Activated naive CD4-positive, alpha-beta T cell treated with anti-CD3 and anti-CD28 coated beads for 36 hours (primary cell): ENCODE measurements around the gene MYOG. TPM values are rescaled to one million over a fixed set of nuclear protein-coding genes. Genes with fewer than 3 reads are reported as not detected.

Experiments
- CTCF ChIA-PET: fragments of 350-600 bp; sonication (Branson Sonifier 250); formaldehyde crosslinking; loops from one replicate; lab custom pipeline; 2021; ENCODE audit warnings: antibody characterized with exemption; lab: Charles Lee
- DNase-seq: peaks from one replicate; pipeline ENCODE4 v3.0.0-alpha.2; 2020
- H3K27ac Mint-ChIP-seq: one replicate; pipeline ENCODE4 v1.8.0; 2021; ENCODE audit warnings: mild to moderate bottlenecking, mixed read lengths
- H3K27me3 Mint-ChIP-seq: one replicate; pipeline ENCODE4 v1.8.0; 2021; ENCODE audit warnings: low read depth, mixed read lengths
- H3K36me3 Mint-ChIP-seq: one replicate; pipeline ENCODE4 v1.8.0; 2021; ENCODE audit warnings: low read depth, mixed read lengths
- H3K4me1 Mint-ChIP-seq: one replicate; pipeline ENCODE4 v1.8.0; 2021; ENCODE audit warnings: low read depth, mixed read lengths
- H3K4me3 Mint-ChIP-seq: one replicate; pipeline ENCODE4 v1.8.0; 2021; ENCODE audit warnings: mild to moderate bottlenecking, moderate library complexity, mixed read lengths
- H3K9me3 Mint-ChIP-seq: one replicate; pipeline ENCODE4 v1.8.0; 2021; ENCODE audit warnings: mixed read lengths
- intact Hi-C: fragments of 100-400 bp; cut with micrococcal nuclease; formaldehyde crosslinking; loops from one replicate; pipeline ENCODE4 v1.15.1; 2023
- total RNA-seq, 2 experiments: library from RNA; stranded (reverse); gene quantifications; one replicate each; pipeline ENCODE4 v1.2.3, GENCODE V29; 2021

The MYOG gene
- total RNA-seq, 2 experiments from 2014 or later = not detected

DNA sequence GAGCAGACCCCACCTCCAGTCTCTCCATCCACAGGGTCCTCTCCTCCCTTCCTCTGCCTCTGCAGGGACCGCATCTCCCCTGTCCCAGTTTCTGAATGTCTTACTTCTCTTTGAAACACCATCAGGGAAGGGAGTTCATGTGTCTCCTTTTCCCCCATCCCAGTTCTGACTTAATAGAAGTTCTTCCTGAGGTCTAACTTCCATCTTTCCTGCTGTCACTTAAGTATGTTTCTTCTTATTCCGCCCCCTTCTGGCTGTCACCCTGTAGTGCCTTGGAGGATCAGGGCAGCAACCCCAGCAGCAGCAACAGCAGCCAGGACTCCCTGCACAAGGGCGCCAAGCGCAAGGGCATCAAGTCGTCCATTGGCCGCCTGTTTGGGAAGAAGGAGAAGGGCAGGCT is 29.3 kb downstream of the MYOG start:
- CTCF ChIA-PET = interaction anchor here (0.6 to 3.0 kb wide), 4 partner anchors 16 to 337 kb away, joined by 3 to 10 read pairs (median 4); no protein-coding TSS in a partner anchor
- Mint-ChIP-seq H3K9me3 (no peaks in the 10 kb centered on the region), H3K27ac (no peak overlapping the region), H3K27me3 (peaks cover 4% of the 10 kb centered on the region), H3K4me3 (no peak overlapping the region), H3K4me1 (no peaks in the 10 kb centered on the region), H3K36me3 (peaks cover 2% of the 10 kb centered on the region)
- intact Hi-C loops = no loop called here
- peak; percentile 14 for DNase-seq

DNA sequence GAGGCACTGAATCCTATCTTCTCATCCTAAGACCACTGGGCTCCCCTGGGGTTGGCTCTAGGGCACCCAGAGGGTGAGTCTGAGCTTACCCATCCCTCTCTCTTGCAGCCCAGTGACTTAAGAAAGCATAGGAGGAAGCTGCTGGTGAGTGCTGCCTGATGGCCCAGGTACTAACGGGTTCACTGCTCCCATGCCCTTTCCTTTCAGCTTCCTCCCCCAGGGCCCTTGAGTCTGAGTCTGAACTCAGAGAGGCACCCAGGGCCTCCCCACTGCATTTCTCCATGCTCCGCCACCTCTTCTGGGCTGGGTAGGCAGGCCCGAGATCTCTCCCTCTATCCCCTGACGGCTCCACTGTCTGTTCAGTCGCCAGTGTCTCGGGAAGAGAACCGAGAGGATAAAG is 29.8 kb downstream of the MYOG start:
- Mint-ChIP-seq H3K36me3 (peaks cover 2% of the 10 kb centered on the region), H3K4me3 (no peak overlapping the region), H3K4me1 (no peaks in the 10 kb centered on the region), H3K9me3 (no peaks in the 10 kb centered on the region), H3K27ac (no peak overlapping the region), H3K27me3 (peaks cover 5% of the 10 kb centered on the region)
- intact Hi-C loops = no loop called here
- DNase-seq = no peak
- CTCF ChIA-PET = interaction anchor here (0.6 to 1.4 kb wide), 3 partner anchors 16 to 194 kb away, joined by 3 to 6 read pairs (median 4); no protein-coding TSS in a partner anchor

DNA sequence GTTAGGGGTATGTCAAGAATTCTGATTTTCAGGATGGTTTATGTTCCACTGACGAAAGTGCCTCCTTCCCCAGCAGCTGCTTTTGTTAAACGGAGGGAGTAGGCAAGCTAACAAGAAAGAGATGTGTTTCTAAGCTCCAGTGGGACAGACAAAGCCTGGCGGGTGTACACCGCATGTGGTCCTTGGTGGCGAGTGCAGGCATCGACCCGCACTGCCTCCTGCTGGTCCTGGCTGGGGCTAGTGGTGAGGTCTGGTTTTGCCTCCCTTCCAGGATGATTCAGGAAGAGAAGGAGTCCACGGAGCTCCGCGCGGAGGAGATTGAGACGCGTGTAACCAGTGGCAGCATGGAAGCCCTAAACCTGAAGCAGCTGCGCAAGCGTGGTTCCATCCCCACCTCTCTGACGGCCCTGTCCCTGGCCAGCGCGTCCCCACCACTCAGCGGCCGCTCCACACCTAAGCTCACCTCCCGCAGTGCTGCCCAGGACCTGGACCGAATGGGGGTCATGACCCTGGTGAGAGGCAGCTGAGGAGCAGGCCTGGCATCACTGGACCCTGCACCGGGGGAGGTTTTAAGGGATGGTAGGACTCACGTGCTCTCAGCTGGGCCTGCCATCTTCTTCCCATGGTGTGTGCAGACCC is 30.5 kb downstream of the MYOG start:
- CTCF ChIA-PET = interaction anchor here (0.6 to 1.4 kb wide), 3 partner anchors 15 to 193 kb away, joined by 3 to 6 read pairs (median 4); no protein-coding TSS in a partner anchor
- Mint-ChIP-seq H3K27ac (no peak overlapping the region), H3K9me3 (no peaks in the 10 kb centered on the region), H3K36me3 (peaks cover 2% of the 10 kb centered on the region), H3K4me1 (no peaks in the 10 kb centered on the region), H3K27me3 (peaks cover 5% of the 10 kb centered on the region), H3K4me3 (no peak overlapping the region)
- intact Hi-C loops = no loop called here
- DNase-seq = no peak

DNA sequence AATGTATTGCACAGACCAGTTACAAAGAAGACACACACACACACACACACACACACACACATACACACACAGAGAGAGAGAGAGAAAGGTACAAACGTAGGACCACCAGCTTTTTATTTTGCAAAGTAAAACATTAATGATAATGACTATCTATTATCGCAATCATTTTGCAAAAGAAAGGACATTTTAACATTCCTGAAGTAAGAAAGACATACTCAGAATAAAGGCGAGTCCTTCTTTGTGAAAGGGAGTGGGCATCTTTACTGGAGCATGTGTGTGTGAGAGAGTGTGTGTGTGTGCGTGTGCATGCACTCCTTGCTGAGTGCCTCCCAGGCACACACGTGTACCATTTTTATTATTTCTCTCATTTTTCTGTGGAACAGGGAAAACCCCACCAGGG is 31.2 kb downstream of the MYOG start:
- H3K4me1 Mint-ChIP-seq = no peaks in the 10 kb centered on the region
- CTCF ChIA-PET = interaction anchor here (1.1 to 4.9 kb wide), 2 partner anchors 12 to 15 kb away, joined by 3 to 24 read pairs; no protein-coding TSS in a partner anchor
- peaks cover 5% of the 10 kb centered on the region for H3K27me3 Mint-ChIP-seq
- no peak overlapping the region for H3K4me3 Mint-ChIP-seq
- H3K27ac Mint-ChIP-seq = no peak overlapping the region
- DNase-seq = no peak
- no peaks in the 10 kb centered on the region for H3K9me3 Mint-ChIP-seq
- intact Hi-C loops = no loop called here
- H3K36me3 Mint-ChIP-seq = no peaks in the 10 kb centered on the region

DNA sequence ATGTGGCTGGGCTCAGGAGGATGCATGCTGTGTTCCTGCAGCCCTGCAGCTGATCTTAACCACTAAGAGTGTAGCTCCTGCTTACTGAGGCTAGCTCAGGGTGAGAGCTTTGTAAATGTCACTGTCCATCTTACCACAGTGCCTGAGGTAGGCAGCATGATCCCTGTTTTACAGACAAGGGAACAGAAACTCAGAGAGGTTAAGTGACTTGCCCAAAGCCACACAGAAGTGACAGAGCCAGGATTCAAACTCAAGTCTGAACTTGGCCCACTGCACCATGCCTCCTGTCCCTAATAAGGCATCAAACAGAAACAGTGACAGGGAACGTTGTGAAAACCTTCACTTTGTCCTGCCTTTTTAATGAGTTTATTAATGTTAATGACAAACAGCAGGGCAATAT is 31.6 kb downstream of the MYOG start:
- Mint-ChIP-seq H3K27me3 (peaks cover 5% of the 10 kb centered on the region), H3K36me3 (no peaks in the 10 kb centered on the region), H3K4me3 (no peak overlapping the region), H3K4me1 (no peaks in the 10 kb centered on the region), H3K27ac (no peak overlapping the region), H3K9me3 (no peaks in the 10 kb centered on the region)
- no peak for DNase-seq
- CTCF ChIA-PET = interaction anchor here (1.1 to 4.9 kb wide), 2 partner anchors 12 to 14 kb away, joined by 3 to 24 read pairs; no protein-coding TSS in a partner anchor
- intact Hi-C loops = no loop called here

DNA sequence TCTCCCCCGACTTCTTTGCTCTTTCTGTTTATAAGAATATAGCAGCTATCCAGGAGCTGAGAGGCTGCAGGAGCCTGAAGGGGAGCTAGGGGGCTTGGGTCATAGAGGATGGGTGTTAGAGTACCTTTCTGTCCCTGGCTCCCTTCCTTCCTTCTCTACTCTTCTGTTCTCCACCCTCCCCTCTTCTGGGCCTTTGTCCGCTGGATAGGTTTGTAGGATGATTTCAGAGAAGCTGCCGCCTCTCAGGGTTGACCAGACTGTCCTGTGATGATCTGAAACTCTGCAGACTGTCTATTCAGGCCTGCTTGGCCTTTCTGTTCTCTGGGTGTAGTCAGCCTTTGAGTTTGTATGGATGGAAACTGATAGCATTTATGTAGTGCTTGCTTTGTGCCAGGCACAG is 33.2 kb downstream of the MYOG start:
- H3K9me3 Mint-ChIP-seq = no peaks in the 10 kb centered on the region
- CTCF ChIA-PET = interaction anchor here (4.9 kb wide), 1 partner anchor 13 kb away, joined by 24 read pairs; no protein-coding TSS in a partner anchor
- H3K36me3 Mint-ChIP-seq = no peaks in the 10 kb centered on the region
- H3K4me1 Mint-ChIP-seq = no peaks in the 10 kb centered on the region
- H3K27ac Mint-ChIP-seq = no peak overlapping the region
- H3K27me3 Mint-ChIP-seq = peaks cover 5% of the 10 kb centered on the region
- no peak for DNase-seq
- intact Hi-C loops = no loop called here
- H3K4me3 Mint-ChIP-seq = no peak overlapping the region

DNA sequence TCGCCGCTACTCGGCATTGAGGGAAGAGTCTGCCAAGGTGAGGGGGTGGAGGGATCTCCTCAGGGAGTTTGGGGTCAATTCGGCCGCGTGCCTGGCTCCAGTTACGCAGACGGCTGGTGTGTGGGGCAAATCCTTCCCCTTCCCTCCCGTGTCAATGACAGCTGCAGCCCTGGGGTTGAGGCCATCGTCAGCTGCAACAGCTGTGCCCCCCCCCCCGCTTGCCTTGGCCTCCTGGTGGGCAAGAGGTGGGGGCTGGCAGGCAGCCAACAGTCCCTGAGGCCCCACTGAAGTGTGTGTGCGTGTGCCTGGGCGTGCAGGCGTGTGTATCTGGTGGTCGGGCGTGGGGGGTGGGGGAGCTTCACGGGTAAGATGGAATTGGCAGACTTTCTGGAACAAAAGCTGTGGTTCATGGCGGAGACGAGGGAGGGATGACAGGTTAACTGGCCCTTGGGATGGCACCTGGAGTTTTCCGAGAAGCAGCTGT is 33.9 kb downstream of the MYOG start:
- Mint-ChIP-seq H3K36me3 (no peaks in the 10 kb centered on the region), H3K27ac (no peak overlapping the region), H3K27me3 (peaks cover 5% of the 10 kb centered on the region), H3K4me3 (no peak overlapping the region), H3K9me3 (no peaks in the 10 kb centered on the region), H3K4me1 (no peaks in the 10 kb centered on the region)
- CTCF ChIA-PET = interaction anchor here (4.9 kb wide), 1 partner anchor 12 kb away, joined by 24 read pairs; no protein-coding TSS in a partner anchor
- intact Hi-C loops = no loop called here
- no peak for DNase-seq

DNA sequence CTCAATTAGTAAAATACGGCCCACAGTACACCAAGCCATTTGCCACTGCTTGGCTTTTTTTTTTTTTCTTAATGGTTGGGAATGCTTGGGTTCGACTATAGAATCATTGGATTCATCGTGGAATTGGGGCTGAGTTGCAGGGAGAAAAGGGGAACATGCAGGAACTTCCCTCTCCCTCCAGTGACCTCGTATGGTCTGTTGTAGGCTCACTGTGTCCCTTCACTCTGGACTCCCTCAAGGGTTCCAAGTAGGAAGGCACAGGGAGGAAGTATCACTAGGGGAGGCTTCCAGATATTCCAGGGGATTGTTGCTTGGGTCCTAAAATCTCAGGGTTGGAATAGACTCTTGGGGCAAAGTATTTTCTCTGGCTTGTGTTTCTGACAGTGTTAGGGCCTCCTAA is 35.0 kb downstream of the MYOG start:
- no peak for DNase-seq
- H3K9me3 Mint-ChIP-seq = no peaks in the 10 kb centered on the region
- CTCF ChIA-PET = interaction anchor here (4.9 kb wide), 1 partner anchor 11 kb away, joined by 24 read pairs; no protein-coding TSS in a partner anchor
- H3K4me3 Mint-ChIP-seq = no peak overlapping the region
- intact Hi-C loops = no loop called here
- H3K27me3 Mint-ChIP-seq = peaks cover 5% of the 10 kb centered on the region
- H3K4me1 Mint-ChIP-seq = no peaks in the 10 kb centered on the region
- H3K36me3 Mint-ChIP-seq = no peaks in the 10 kb centered on the region
- no peak overlapping the region for H3K27ac Mint-ChIP-seq

DNA sequence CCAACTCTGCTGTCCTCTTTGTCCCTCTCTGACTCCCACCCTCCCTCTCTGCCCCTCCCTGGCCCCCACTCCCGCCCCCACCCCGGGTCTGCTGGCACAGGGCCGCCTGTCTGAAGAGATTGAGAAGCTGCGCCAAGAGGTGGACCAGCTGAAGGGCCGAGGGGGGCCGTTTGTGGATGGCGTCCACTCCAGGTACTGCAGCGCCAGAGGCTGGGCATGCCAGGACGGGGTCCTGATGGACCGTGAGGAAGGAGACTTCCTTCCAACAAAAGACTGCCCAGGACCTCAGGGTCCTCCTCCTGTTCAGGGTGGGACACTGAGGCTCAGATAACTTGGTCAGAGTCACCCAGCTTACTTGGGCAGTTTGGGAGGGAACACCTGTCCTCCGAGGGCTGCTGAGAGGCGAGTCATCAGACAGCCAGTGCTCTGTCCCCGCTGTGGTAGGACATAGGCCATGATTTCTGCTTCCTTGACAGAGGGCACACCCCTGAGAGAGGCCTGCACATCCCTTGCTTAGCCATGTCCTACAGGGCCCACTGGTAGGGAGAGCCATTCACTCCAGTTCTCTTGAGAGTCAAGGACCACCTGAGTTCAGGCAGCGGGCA is 36.1 kb downstream of the MYOG start:
- Mint-ChIP-seq H3K27me3 (peaks cover 5% of the 10 kb centered on the region), H3K4me3 (no peak overlapping the region), H3K9me3 (no peaks in the 10 kb centered on the region), H3K36me3 (no peaks in the 10 kb centered on the region), H3K27ac (no peak overlapping the region), H3K4me1 (no peaks in the 10 kb centered on the region)
- no peak for DNase-seq
- intact Hi-C loops = no loop called here
- CTCF ChIA-PET = interaction anchor here (1.8 kb wide), 1 partner anchor 10 kb away, joined by 6 read pairs; no protein-coding TSS in a partner anchor

DNA sequence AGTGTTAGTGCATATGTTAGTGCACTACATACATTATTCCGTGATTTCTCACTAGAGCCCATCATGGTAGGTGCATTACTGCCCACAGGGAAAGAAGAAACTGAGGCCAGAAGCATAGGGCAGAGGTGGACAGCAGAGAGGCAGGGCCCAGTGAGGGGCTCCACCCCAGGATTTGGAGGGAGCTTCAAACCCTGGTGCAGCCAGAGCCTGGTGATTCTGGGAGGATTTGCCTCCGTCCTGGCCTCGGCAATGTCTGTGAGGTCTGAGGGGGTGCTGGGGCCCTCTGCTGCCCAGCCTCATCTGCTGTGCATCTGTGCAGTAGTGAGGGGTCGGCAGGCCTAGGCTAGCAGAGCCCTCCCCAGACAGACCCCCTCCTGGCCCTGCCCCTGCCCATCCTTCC is 36.7 kb downstream of the MYOG start:
- no peak overlapping the region for H3K27ac Mint-ChIP-seq
- intact Hi-C loops = no loop called here
- no peak for DNase-seq
- no peak overlapping the region for H3K4me3 Mint-ChIP-seq
- no peaks in the 10 kb centered on the region for H3K4me1 Mint-ChIP-seq
- CTCF ChIA-PET = interaction anchor here (1.8 kb wide), 1 partner anchor 9 kb away, joined by 6 read pairs; no protein-coding TSS in a partner anchor
- H3K9me3 Mint-ChIP-seq = no peaks in the 10 kb centered on the region
- no peaks in the 10 kb centered on the region for H3K36me3 Mint-ChIP-seq
- H3K27me3 Mint-ChIP-seq = peaks cover 5% of the 10 kb centered on the region

DNA sequence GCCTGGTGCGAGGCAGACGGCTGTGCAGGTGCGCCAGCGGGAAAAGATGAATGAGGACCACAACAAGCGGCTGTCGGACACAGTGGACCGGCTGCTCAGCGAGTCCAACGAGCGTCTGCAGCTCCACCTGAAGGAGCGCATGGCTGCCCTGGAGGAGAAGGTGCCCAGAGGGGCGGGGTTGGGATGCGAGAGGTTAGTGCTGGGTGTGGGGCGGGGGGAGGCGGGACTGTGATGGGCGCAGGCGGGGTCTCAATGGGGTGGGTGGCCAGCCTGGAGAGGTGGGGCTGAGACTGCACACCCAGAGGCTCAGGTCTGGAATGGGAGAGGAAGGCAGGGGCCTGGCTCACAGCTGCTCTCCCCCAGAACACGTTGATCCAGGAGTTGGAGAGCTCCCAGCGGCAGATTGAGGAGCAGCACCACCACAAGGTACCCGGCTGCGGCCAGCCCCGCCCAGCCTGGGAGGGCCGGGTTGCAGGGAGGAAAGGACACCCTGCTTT is 37.2 kb downstream of the MYOG start:
- Mint-ChIP-seq H3K4me1 (no peaks in the 10 kb centered on the region), H3K9me3 (no peaks in the 10 kb centered on the region), H3K4me3 (no peak overlapping the region), H3K27ac (no peak overlapping the region), H3K36me3 (no peaks in the 10 kb centered on the region), H3K27me3 (peaks cover 5% of the 10 kb centered on the region)
- CTCF ChIA-PET = interaction anchor here (1.8 kb wide), 1 partner anchor 9 kb away, joined by 6 read pairs; no protein-coding TSS in a partner anchor
- DNase-seq = no peak
- intact Hi-C loops = no loop called here

DNA sequence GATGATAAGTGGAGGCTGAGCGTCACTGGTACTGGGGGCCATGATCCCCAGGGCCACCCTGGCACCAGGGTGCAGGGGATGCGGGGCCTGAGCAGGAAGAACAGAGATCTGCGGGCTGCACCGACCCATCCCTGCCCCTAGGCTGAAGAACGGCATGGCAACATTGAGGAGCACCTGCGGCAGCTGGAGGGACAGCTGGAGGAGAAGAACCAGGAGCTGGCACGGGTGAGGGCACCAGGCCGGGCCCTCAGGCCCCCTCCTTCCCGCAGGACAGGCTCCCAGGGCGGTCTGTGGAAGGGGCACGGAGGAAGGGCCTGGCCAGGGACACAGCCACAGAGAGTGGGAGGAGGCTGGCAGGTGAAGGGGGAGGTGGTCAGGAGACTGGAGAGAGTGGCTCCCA is 37.7 kb downstream of the MYOG start:
- Mint-ChIP-seq H3K36me3 (no peaks in the 10 kb centered on the region), H3K9me3 (no peaks in the 10 kb centered on the region), H3K4me1 (no peaks in the 10 kb centered on the region), H3K4me3 (no peak overlapping the region), H3K27ac (no peak overlapping the region), H3K27me3 (peaks cover 5% of the 10 kb centered on the region)
- no peak for DNase-seq
- CTCF ChIA-PET = interaction anchor here (1.8 kb wide), 1 partner anchor 8 kb away, joined by 6 read pairs; no protein-coding TSS in a partner anchor
- intact Hi-C loops = no loop called here
